Activated naive CD8-positive, alpha-beta T cell treated with anti-CD3 and anti-CD28 coated beads, Interleukin-2, amount 10 ng/mL, durations not matched to agents 7 days and 5 days (primary cell): ENCODE measurements around the gene ACAA2. TPM values are rescaled to one million over a fixed set of nuclear protein-coding genes. Genes with fewer than 3 reads are reported as not detected.

Source experiments
- ATAC-seq: fragments of 150-1000 bp; cut with Tn5 transposase; one replicate; pipeline ENCODE4 v1.10.0; 2021; ENCODE audit warnings: low read depth, moderate library complexity
- POLR2A ChIA-PET: fragments of 350-600 bp; sonication (Branson Sonifier 250); formaldehyde crosslinking; loops from one replicate; lab custom pipeline; 2021; ENCODE audit warnings: antibody characterized with exemption; lab: Charles Lee
- DNase-seq: peaks from one replicate; pipeline ENCODE4 v3.0.0; 2021
- H3K27ac Mint-ChIP-seq: one replicate; pipeline ENCODE4 v1.8.0; 2022; ENCODE audit warnings: mild to moderate bottlenecking, mixed read lengths
- H3K27me3 Mint-ChIP-seq: one replicate; pipeline ENCODE4 v1.8.0; 2022; ENCODE audit warnings: mild to moderate bottlenecking, moderate library complexity, mixed read lengths
- H3K36me3 Mint-ChIP-seq: one replicate; pipeline ENCODE4 v1.8.0; 2021; ENCODE audit warnings: mild to moderate bottlenecking, mixed read lengths
- H3K4me1 Mint-ChIP-seq: one replicate; pipeline ENCODE4 v1.8.0; 2021; ENCODE audit warnings: mixed read lengths
- H3K4me3 Mint-ChIP-seq: one replicate; pipeline ENCODE4 v1.8.0; 2022; ENCODE audit warnings: mild to moderate bottlenecking, moderate library complexity, mixed read lengths
- H3K9me3 Mint-ChIP-seq: one replicate; pipeline ENCODE4 v1.8.0; 2021; ENCODE audit warnings: mixed read lengths
- total RNA-seq, 2 experiments: library from RNA; stranded (reverse); gene quantifications; one replicate each; pipeline ENCODE4 v1.2.3, GENCODE V29; 2021

ACAA2 gene
- total RNA-seq, 2 experiments from 2014 or later: 83.3 to 86.9 TPM

- Mint-ChIP-seq H3K36me3 (no peaks in the 10 kb centered on the region), H3K27me3 (peaks cover 2% of the 10 kb centered on the region), H3K27ac (no peak overlapping the region), H3K4me3 (no peak overlapping the region), H3K9me3 (peaks cover 2% of the 10 kb centered on the region), H3K4me1 (no peaks in the 10 kb centered on the region)
- DNase-seq: no peak
- no peak for ATAC-seq
- POLR2A ChIA-PET: no interaction called here
Observed at GRCh38 chr18:49766646-49767045, 46.7 kb downstream of the ACAA2 start.

- Mint-ChIP-seq H3K27ac (no peak overlapping the region), H3K27me3 (peaks cover 2% of the 10 kb centered on the region), H3K36me3 (no peaks in the 10 kb centered on the region), H3K4me1 (no peaks in the 10 kb centered on the region), H3K4me3 (no peak overlapping the region), H3K9me3 (no peaks in the 10 kb centered on the region)
- ATAC-seq: no peak
- POLR2A ChIA-PET: no interaction called here
- DNase-seq: no peak
Observed at GRCh38 chr18:49764032-49764431, 49.3 kb downstream of the ACAA2 start.

- no peaks in the 10 kb centered on the region for H3K36me3 Mint-ChIP-seq
- no peaks in the 10 kb centered on the region for H3K4me1 Mint-ChIP-seq
- H3K4me3 Mint-ChIP-seq: no peak overlapping the region
- ATAC-seq: no peak
- no peak for DNase-seq
- POLR2A ChIA-PET: no interaction called here
- no peaks in the 10 kb centered on the region for H3K9me3 Mint-ChIP-seq
- peaks cover 2% of the 10 kb centered on the region for H3K27me3 Mint-ChIP-seq
- no peak overlapping the region for H3K27ac Mint-ChIP-seq
Observed at GRCh38 chr18:49763590-49763989, 49.7 kb downstream of the ACAA2 start.

GRCh38 chr18:49762191-49763077 is 50.9 kb downstream of the ACAA2 start:
- DNase-seq (no peak), ATAC-seq (peak; percentile 30)
- Mint-ChIP-seq H3K4me1 (no peaks in the 10 kb centered on the region), H3K9me3 (no peaks in the 10 kb centered on the region), H3K36me3 (no peaks in the 10 kb centered on the region), H3K27me3 (no peaks in the 10 kb centered on the region), H3K27ac (no peak overlapping the region), H3K4me3 (no peak overlapping the region)
- POLR2A ChIA-PET: no interaction called here

GRCh38 chr18:49761771-49762170 is 51.6 kb downstream of the ACAA2 start:
- Mint-ChIP-seq H3K36me3 (no peaks in the 10 kb centered on the region), H3K4me1 (no peaks in the 10 kb centered on the region), H3K27me3 (no peaks in the 10 kb centered on the region), H3K4me3 (no peak overlapping the region), H3K9me3 (no peaks in the 10 kb centered on the region), H3K27ac (no peak overlapping the region)
- DNase-seq (no peak), ATAC-seq (no peak)
- POLR2A ChIA-PET: no interaction called here

GRCh38 chr18:49758263-49758610 is 55.1 kb downstream of the ACAA2 start:
- Mint-ChIP-seq H3K36me3 (no peaks in the 10 kb centered on the region), H3K4me3 (no peak overlapping the region), H3K27ac (no peak overlapping the region), H3K9me3 (no peaks in the 10 kb centered on the region), H3K27me3 (peaks cover 3% of the 10 kb centered on the region), H3K4me1 (no peaks in the 10 kb centered on the region)
- DNase-seq: no peak
- ATAC-seq: no peak
- POLR2A ChIA-PET: no interaction called here

GRCh38 chr18:49757513-49758262 is 55.6 kb downstream of the ACAA2 start:
- Mint-ChIP-seq H3K27me3 (peaks cover 3% of the 10 kb centered on the region), H3K4me3 (no peak overlapping the region), H3K4me1 (no peaks in the 10 kb centered on the region), H3K36me3 (no peaks in the 10 kb centered on the region), H3K9me3 (no peaks in the 10 kb centered on the region), H3K27ac (no peak overlapping the region)
- DNase-seq (no peak), ATAC-seq (no peak)
- POLR2A ChIA-PET: no interaction called here

GRCh38 chr18:49756671-49757362 is 56.5 kb downstream of the ACAA2 start:
- Mint-ChIP-seq H3K27me3 (peaks cover 4% of the 10 kb centered on the region), H3K27ac (no peak overlapping the region), H3K9me3 (no peaks in the 10 kb centered on the region), H3K4me3 (no peak overlapping the region), H3K4me1 (peaks cover under 1% of the 10 kb centered on the region), H3K36me3 (no peaks in the 10 kb centered on the region)
- POLR2A ChIA-PET: no interaction called here
- no peak for ATAC-seq
- DNase-seq: no peak

GRCh38 chr18:49756135-49756534 is 57.2 kb downstream of the ACAA2 start:
- POLR2A ChIA-PET: no interaction called here
- Mint-ChIP-seq H3K27me3 (peaks cover 5% of the 10 kb centered on the region), H3K27ac (no peak overlapping the region), H3K9me3 (no peaks in the 10 kb centered on the region), H3K4me3 (no peak overlapping the region), H3K36me3 (no peaks in the 10 kb centered on the region), H3K4me1 (peaks cover 4% of the 10 kb centered on the region)
- DNase-seq (no peak), ATAC-seq (no peak)

- peaks cover 6% of the 10 kb centered on the region for H3K27me3 Mint-ChIP-seq
- H3K4me3 Mint-ChIP-seq: no peak overlapping the region
- no peaks in the 10 kb centered on the region for H3K36me3 Mint-ChIP-seq
- no peak for ATAC-seq
- H3K4me1 Mint-ChIP-seq: peaks cover 4% of the 10 kb centered on the region
- DNase-seq: no peak
- POLR2A ChIA-PET: no interaction called here
- no peak overlapping the region for H3K27ac Mint-ChIP-seq
- no peaks in the 10 kb centered on the region for H3K9me3 Mint-ChIP-seq
Observed at GRCh38 chr18:49755489-49755888, 57.8 kb downstream of the ACAA2 start.

- POLR2A ChIA-PET: no interaction called here
- Mint-ChIP-seq H3K27ac (no peak overlapping the region), H3K27me3 (peaks cover 6% of the 10 kb centered on the region), H3K36me3 (no peaks in the 10 kb centered on the region), H3K4me3 (no peak overlapping the region), H3K4me1 (peaks cover 4% of the 10 kb centered on the region), H3K9me3 (no peaks in the 10 kb centered on the region)
- no peak for DNase-seq
- ATAC-seq: no peak
Observed at GRCh38 chr18:49754866-49755265, 58.5 kb downstream of the ACAA2 start.

- Mint-ChIP-seq H3K4me1 (peaks cover 4% of the 10 kb centered on the region), H3K36me3 (no peaks in the 10 kb centered on the region), H3K27me3 (peaks cover 13% of the 10 kb centered on the region), H3K9me3 (no peaks in the 10 kb centered on the region), H3K27ac (no peak overlapping the region), H3K4me3 (no peak overlapping the region)
- POLR2A ChIA-PET: no interaction called here
- ATAC-seq (no peak), DNase-seq (no peak)
Observed at GRCh38 chr18:49753643-49754042, 59.7 kb downstream of the ACAA2 start.

- no peaks in the 10 kb centered on the region for H3K36me3 Mint-ChIP-seq
- H3K27ac Mint-ChIP-seq: no peak overlapping the region
- no peak for ATAC-seq
- POLR2A ChIA-PET: no interaction called here
- H3K4me1 Mint-ChIP-seq: peaks cover 4% of the 10 kb centered on the region
- no peaks in the 10 kb centered on the region for H3K9me3 Mint-ChIP-seq
- H3K27me3 Mint-ChIP-seq: peaks cover 18% of the 10 kb centered on the region
- no peak overlapping the region for H3K4me3 Mint-ChIP-seq
- no peak for DNase-seq
Observed at GRCh38 chr18:49752095-49752457, 61.3 kb downstream of the ACAA2 start.
